Activated CD8-positive, alpha-beta memory T cell treated with anti-CD3 and anti-CD28 coated beads, Interleukin-2, amount 50 U/mL, for 1 hour (primary cell): Measurements from ENCODE around the gene HCFC1.

Experiments used
- DNase-seq: peaks from one replicate; pipeline ENCODE4 v3.0.0-alpha.2; 2020; ENCODE audit errors: extremely low read depth

The HCFC1 gene

GRCh38 chrX:153903238-153903980, 68.2 kb downstream of the HCFC1 start:
- no peak for DNase-seq

GRCh38 chrX:153902385-153902784, 69.2 kb downstream of the HCFC1 start:
- no peak for DNase-seq

DNA sequence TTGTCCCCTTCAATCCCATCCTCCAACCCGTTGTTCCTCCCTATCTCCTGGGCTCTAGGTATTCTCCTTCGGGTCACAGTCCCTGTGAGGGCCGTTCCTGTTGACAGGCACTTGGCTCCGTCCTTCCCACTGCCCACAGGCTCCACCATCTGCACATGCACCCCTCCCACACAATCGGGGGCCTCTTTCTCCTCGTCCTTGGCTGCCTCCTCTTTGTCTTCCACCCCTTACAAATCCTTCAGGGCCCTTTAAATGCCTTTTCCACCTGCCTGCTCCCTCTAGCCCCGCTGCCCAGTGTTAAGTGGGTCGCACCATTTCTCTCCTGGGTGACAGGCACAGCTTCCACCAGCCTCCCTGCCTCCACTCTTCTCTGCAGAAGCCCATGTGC, 69.9 kb downstream of the HCFC1 start:
- DNase-seq = no peak

DNA sequence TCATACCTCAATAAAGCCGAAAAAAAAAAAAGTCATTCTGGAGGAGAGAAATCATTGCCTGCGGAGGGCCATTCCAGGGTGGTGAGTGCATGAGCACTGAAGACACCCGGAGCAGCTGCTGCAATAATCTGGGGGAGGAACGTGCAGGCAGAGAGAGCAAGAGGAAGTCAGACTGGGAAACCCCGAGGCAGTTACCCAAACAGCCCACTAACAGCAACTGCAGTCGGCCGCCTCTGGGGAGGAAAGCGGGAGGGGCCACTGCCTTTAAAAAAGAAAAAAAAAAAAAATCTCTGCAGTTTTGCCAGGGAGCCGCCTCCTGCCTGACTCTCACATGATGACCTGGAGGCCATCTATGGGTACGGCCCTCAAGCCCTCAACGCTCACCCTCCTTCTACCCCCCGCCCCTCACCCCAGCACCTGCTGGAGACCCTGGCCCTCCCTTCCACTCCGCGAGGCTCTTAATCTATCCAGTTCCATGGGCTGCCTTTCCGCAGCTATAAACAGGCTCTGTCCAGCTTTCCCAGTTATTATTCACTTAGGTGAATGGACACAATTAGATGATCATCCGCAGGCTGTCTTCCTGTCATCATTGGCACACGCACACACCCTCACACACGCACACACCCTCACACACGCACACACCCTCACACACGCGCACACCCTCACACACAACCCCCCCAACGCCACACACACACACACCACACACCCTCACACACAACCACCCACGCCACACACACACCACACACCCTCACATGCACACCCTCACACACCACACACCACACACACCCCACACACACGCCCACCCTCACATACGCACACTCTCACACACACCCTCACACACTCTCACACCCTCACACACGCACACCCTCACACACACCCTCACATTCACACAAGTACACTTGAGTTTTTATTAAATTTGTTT, 70.5 kb downstream of the HCFC1 start:
- no peak for DNase-seq

GRCh38 chrX:153897899-153898298, 73.7 kb downstream of the HCFC1 start:
- no peak for DNase-seq
